CD4-positive, alpha-beta T cell (primary cell): ENCODE data around the gene ESF1. TPM values are rescaled to one million over a fixed set of nuclear protein-coding genes. Genes with fewer than 3 reads are reported as not detected.
A peak's percentile ranks its signal among the peaks of the same experiment; 100 is the strongest.

Experiments
- ATAC-seq: fragments of 200-7000 bp; cut with Tn5 transposase; one replicate; pipeline ENCODE4 v1.10.0; 2022; ENCODE audit warnings: mild to moderate bottlenecking; ENCODE audit not compliant: poor library complexity
- CTCF ChIA-PET: fragments of 350-600 bp; sonication (Branson Sonifier 250); formaldehyde crosslinking; loops from one replicate; lab custom pipeline; 2021; ENCODE audit warnings: antibody characterized with exemption, inconsistent platforms; lab: Charles Lee
- POLR2A ChIA-PET: fragments of 350-600 bp; sonication (Branson Sonifier 250); formaldehyde crosslinking; loops from one replicate; lab custom pipeline; 2021; ENCODE audit warnings: antibody characterized with exemption, inconsistent platforms; lab: Charles Lee
- DNase-seq, 14 experiments: peaks; one replicate each; pipeline ENCODE4 v3.0.0-alpha.2; 2013 to 2020; ENCODE audit warnings: mixed read lengths in 2 of 14
- H3K27ac ChIP-seq, 2 donors: one replicate each; pipeline versions ENCODE4 v1.5.1 to v1.7.0; 2013; ENCODE audit warnings: low read length in 2 of 2, low read depth in 1 of 2, mild to moderate bottlenecking in 1 of 2
- H3K27me3 ChIP-seq, 2 experiments: 1 replicate in 1 of 2; 2 replicates in 1 of 2; pipeline versions ENCODE4 v1.6.1 to v1.7.0; 2013; ENCODE audit warnings: low read length in 2 of 2, control low read depth in 1 of 2, mild to moderate bottlenecking in 1 of 2, moderate library complexity in 1 of 2; ENCODE audit not compliant: insufficient read depth in 2 of 2, control insufficient read depth in 1 of 2
- H3K36me3 ChIP-seq: one replicate; pipeline ENCODE4 v1.6.1; 2013; ENCODE audit warnings: low read length, control low read depth; ENCODE audit not compliant: insufficient read depth
- H3K4me1 ChIP-seq: one replicate; pipeline ENCODE4 v1.6.1; 2013; ENCODE audit warnings: low read length, control low read depth; ENCODE audit not compliant: insufficient read depth
- H3K4me3 ChIP-seq: one replicate; pipeline ENCODE4 v1.5.1; 2013; ENCODE audit warnings: mild to moderate bottlenecking, low read length, moderate library complexity
- H3K9me3 ChIP-seq, 2 experiments: 1 replicate in 1 of 2; 2 replicates in 1 of 2; pipeline versions ENCODE4 v1.6.1 to v1.7.0; 2013; ENCODE audit warnings: low read length in 2 of 2, mild to moderate bottlenecking in 2 of 2, control low read depth in 1 of 2, moderate library complexity in 1 of 2; ENCODE audit not compliant: control insufficient read depth in 1 of 2, insufficient read depth in 1 of 2
- H3K27ac Mint-ChIP-seq: one replicate; pipeline ENCODE4 v1.8.0; 2020; ENCODE audit warnings: mixed read lengths
- H3K27me3 Mint-ChIP-seq: one replicate; pipeline ENCODE4 v1.8.0; 2021; ENCODE audit warnings: mixed read lengths
- H3K36me3 Mint-ChIP-seq: one replicate; pipeline ENCODE4 v1.8.0; 2021; ENCODE audit warnings: low read depth, mixed read lengths
- H3K4me1 Mint-ChIP-seq: one replicate; pipeline ENCODE4 v1.8.0; 2021; ENCODE audit warnings: low read depth, mixed read lengths
- H3K4me3 Mint-ChIP-seq: one replicate; pipeline ENCODE4 v1.8.0; 2020; ENCODE audit warnings: mild to moderate bottlenecking, mixed read lengths
- H3K9me3 Mint-ChIP-seq: one replicate; pipeline ENCODE4 v1.8.0; 2020; ENCODE audit warnings: mixed read lengths
- CTCF ChIP-seq: fragments of 200-600 bp; IDR thresholded peaks from one replicate; pipeline ENCODE4 v1.8.0; 2022; ENCODE audit warnings: antibody characterized with exemption, mild to moderate bottlenecking
- intact Hi-C, 2 experiments: fragments of 100-400 bp; cut with DNase I in 1 of 2; cut with micrococcal nuclease in 1 of 2; formaldehyde crosslinking; loops; one replicate each; pipeline versions ENCODE4 v1.15.1 to v1.9.0; 2023 to 2025; cut with DNase I, micrococcal nuclease
- total RNA-seq, 174 experiments: library from RNA in 2 of 174; stranded (reverse) in 2 of 174; gene quantifications; one replicate each; pipeline ENCODE4 v1.2.3 and lab custom pipeline; 2021 to 2026

The ESF1 gene
- total RNA-seq, 2 experiments from 2014 or later, result 6.9 to 7.1 TPM

DNA sequence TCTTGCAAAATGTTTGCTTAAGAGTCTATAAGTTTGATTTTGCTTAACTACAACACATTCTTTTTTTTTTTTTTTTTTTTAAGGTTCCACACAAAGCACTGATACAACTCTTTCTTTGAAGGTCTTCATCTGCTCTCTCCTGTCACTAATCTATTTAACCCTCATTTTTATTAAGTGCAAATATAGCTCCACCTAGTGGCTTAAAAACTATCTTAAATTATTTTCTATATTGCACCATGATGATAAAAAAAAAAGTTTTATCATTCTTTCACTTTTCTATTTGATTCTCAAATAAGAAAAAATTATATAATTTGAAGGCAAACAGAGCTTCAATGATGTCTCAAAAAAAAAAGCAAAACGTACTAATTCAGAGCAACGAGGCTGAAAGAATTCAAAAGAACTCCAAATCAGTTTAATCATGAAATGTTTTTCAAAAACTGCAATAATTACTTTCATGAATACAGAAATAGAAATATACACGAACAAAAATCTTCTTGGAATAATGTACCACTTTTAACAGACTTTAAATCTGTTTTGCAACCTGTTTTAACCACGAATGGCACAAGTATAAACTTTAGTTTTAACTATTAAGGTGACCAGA is 12.8 kb downstream of the ESF1 start:
- ATAC-seq (no peak), DNase-seq (peak in 3 of 14 experiments; percentile 14 to 38 (median 20))
- no peaks in the 10 kb centered on the region for H3K9me3 Mint-ChIP-seq
- H3K36me3 Mint-ChIP-seq, result peaks cover 87% of the 10 kb centered on the region
- H3K4me3 Mint-ChIP-seq, result no peak overlapping the region
- Histone ChIP-seq H3K27me3 (no peaks in the 10 kb centered on the region), H3K4me3 (no peak overlapping the region), H3K9me3 (no peaks in the 10 kb centered on the region), H3K27ac (no peak overlapping the region), H3K36me3 (peaks cover 73% of the 10 kb centered on the region), H3K4me1 (no peaks in the 10 kb centered on the region)
- ChIA-PET POLR2A (no interaction called here), CTCF (interaction anchor here (0.7 to 1.9 kb wide), 8 partner anchors 9 to 117 kb away, joined by 3 to 6 read pairs (median 4); partner anchors contain the start of genes ESF1 and NDUFAF5)
- H3K27me3 Mint-ChIP-seq, result no peaks in the 10 kb centered on the region
- peak; percentile 83 for TF ChIP-seq CTCF
- peaks cover 9% of the 10 kb centered on the region for H3K4me1 Mint-ChIP-seq
- intact Hi-C loops, result loop anchor here in 1 of 2 experiments (5.0 kb wide), 3 partner anchors 315 to 845 kb away; no protein-coding TSS in a partner anchor
- H3K27ac Mint-ChIP-seq, result no peak overlapping the region

DNA sequence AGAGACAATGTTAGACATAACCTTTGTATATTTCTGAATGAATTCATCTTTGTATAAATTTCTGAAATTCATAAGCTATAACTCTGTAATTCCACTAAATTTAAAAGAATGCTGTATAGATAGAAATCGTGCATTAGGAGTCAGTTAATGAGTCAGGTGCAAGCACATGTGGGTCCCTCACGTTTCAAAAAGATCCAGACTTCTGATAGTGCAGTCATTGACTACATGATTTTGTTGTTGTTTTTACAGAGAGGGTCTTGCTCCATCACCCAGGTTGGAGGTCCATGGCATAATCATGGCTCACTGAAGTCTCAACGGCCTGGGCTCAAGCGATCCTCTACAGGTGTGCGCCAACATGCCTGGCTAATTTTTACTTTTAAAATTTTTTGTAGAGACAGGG is 14.6 kb downstream of the ESF1 start:
- H3K4me1 Mint-ChIP-seq, result no peaks in the 10 kb centered on the region
- intact Hi-C loops, result loop anchor here in 1 of 2 experiments (5.0 kb wide), 3 partner anchors 313 to 843 kb away; no protein-coding TSS in a partner anchor
- H3K27ac Mint-ChIP-seq, result no peak overlapping the region
- H3K9me3 Mint-ChIP-seq, result peaks cover 4% of the 10 kb centered on the region
- ATAC-seq, result no peak
- H3K27me3 Mint-ChIP-seq, result no peaks in the 10 kb centered on the region
- Histone ChIP-seq H3K36me3 (peaks cover 76% of the 10 kb centered on the region), H3K4me3 (no peak overlapping the region), H3K4me1 (no peaks in the 10 kb centered on the region), H3K9me3 (no peaks in the 10 kb centered on the region), H3K27me3 (no peaks in the 10 kb centered on the region), H3K27ac (no peak overlapping the region)
- no peak overlapping the region for H3K4me3 Mint-ChIP-seq
- CTCF ChIA-PET, result no interaction called here
- no peak for TF ChIP-seq CTCF
- POLR2A ChIA-PET, result no interaction called here
- DNase-seq, result no peak
- peaks cover 89% of the 10 kb centered on the region for H3K36me3 Mint-ChIP-seq

GRCh38 chr20:13765868-13766416 is 18.8 kb downstream of the ESF1 start:
- H3K27me3 ChIP-seq, result no peaks in the 10 kb centered on the region
- Mint-ChIP-seq H3K36me3 (peaks cover 83% of the 10 kb centered on the region), H3K4me3 (no peak overlapping the region), H3K27ac (no peak overlapping the region), H3K27me3 (no peaks in the 10 kb centered on the region), H3K9me3 (peaks cover 4% of the 10 kb centered on the region), H3K4me1 (no peaks in the 10 kb centered on the region)
- intact Hi-C loops, result no loop called here
- no peaks in the 10 kb centered on the region for H3K4me1 ChIP-seq
- no peak overlapping the region for H3K4me3 ChIP-seq
- H3K36me3 ChIP-seq, result peaks cover 76% of the 10 kb centered on the region
- CTCF ChIA-PET, result no interaction called here
- no peak for ATAC-seq
- no peak for DNase-seq
- no peak overlapping the region for H3K27ac ChIP-seq
- no peak for TF ChIP-seq CTCF
- H3K9me3 ChIP-seq, result no peaks in the 10 kb centered on the region
- POLR2A ChIA-PET, result interaction anchor here (0.7 kb wide), 1 partner anchor 210 kb away, joined by 3 read pairs; no protein-coding TSS in a partner anchor
